ENCODE results near the gene SPRR2F.

Gene SPRR2F, protein sequence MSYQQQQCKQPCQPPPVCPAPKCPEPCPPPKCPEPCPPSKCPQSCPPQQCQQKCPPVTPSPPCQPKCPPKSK
- long read RNA-seq = 0 reads

DNA sequence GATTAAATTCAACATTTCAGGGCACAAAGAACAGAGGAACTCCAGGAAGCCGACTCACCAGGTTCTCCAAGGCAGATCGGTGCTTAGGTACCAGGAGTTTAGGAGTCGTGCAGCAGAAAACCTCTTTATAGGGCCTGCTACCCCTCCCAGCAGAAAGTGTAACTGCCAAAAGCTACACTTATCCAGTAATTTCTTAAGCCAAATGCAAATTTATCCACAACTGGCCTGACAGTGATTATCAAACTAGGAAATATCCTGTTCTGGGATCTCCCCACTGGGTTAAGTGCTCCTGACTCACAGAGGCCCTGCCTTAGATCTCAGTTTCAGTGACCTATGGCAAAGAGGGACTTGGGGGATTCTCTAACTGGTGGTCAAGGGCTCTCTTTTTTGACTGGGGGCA is at the start of gene SPRR2F:
Gene SPRR2F (minus strand): TSS at position 101 of the 400 bp plus-strand sequence. CDS start 783 bp downstream, outside the sequence.
- no peak for DNase-seq (ENCODE audit: low read depth in 1 of 2, low spot score in 1 of 2)
- TF ChIP-seq SPI1 (IDR thresholded peaks at IDR 0.05; ENCODE audit: borderline replicate concordance, low read depth) = no peak
- TF ChIP-seq, protein P1, sequence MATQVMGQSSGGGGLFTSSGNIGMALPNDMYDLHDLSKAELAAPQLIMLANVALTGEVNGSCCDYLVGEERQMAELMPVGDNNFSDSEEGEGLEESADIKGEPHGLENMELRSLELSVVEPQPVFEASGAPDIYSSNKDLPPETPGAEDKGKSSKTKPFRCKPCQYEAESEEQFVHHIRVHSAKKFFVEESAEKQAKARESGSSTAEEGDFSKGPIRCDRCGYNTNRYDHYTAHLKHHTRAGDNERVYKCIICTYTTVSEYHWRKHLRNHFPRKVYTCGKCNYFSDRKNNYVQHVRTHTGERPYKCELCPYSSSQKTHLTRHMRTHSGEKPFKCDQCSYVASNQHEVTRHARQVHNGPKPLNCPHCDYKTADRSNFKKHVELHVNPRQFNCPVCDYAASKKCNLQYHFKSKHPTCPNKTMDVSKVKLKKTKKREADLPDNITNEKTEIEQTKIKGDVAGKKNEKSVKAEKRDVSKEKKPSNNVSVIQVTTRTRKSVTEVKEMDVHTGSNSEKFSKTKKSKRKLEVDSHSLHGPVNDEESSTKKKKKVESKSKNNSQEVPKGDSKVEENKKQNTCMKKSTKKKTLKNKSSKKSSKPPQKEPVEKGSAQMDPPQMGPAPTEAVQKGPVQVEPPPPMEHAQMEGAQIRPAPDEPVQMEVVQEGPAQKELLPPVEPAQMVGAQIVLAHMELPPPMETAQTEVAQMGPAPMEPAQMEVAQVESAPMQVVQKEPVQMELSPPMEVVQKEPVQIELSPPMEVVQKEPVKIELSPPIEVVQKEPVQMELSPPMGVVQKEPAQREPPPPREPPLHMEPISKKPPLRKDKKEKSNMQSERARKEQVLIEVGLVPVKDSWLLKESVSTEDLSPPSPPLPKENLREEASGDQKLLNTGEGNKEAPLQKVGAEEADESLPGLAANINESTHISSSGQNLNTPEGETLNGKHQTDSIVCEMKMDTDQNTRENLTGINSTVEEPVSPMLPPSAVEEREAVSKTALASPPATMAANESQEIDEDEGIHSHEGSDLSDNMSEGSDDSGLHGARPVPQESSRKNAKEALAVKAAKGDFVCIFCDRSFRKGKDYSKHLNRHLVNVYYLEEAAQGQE (IDR thresholded peaks at IDR 0.05; ENCODE audit: insufficient replicate concordance, low read depth) = no peak
- TF ChIP-seq POLR2AphosphoS5 (IDR thresholded peaks at IDR 0.05; ENCODE audit: low read depth) = no peak
- no peak for TF ChIP-seq GABPA (IDR thresholded peaks at IDR 0.05; ENCODE audit: low read depth)
- TF ChIP-seq, protein P2, sequence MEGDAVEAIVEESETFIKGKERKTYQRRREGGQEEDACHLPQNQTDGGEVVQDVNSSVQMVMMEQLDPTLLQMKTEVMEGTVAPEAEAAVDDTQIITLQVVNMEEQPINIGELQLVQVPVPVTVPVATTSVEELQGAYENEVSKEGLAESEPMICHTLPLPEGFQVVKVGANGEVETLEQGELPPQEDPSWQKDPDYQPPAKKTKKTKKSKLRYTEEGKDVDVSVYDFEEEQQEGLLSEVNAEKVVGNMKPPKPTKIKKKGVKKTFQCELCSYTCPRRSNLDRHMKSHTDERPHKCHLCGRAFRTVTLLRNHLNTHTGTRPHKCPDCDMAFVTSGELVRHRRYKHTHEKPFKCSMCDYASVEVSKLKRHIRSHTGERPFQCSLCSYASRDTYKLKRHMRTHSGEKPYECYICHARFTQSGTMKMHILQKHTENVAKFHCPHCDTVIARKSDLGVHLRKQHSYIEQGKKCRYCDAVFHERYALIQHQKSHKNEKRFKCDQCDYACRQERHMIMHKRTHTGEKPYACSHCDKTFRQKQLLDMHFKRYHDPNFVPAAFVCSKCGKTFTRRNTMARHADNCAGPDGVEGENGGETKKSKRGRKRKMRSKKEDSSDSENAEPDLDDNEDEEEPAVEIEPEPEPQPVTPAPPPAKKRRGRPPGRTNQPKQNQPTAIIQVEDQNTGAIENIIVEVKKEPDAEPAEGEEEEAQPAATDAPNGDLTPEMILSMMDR (IDR thresholded peaks at IDR 0.05; ENCODE audit: insufficient read depth, low read length) = no peak
- H3K27ac ChIP-seq (replicated peaks) = no peak within 1 kb of the TSS
- no peak within 1 kb of the TSS for H3K4me3 ChIP-seq (replicated peaks; ENCODE audit: insufficient read depth, low read length)
- no peaks in the 10 kb centered on the region for H3K27me3 ChIP-seq (ENCODE audit: insufficient read depth, poor library complexity, severe bottlenecking)

DNA sequence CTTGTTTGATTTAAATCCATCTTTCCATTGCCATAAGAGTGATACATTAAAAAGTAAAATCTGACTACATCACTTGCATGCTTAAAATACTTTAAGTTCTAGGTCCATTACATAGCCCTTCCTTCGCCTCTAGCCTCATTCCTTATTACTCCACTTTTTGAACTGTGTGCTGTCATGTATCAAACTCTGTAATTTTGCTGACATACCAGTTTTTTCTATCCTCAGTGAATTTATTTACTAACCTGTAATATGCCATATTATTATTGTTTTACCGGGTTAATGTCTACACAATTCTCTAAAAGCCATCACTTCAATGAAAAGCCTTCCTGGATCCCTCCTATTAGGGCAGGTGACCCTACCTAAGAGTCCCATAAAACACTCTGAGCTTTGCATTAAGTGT is 42.2 kb upstream of the SPRR2F start:
- Histone ChIP-seq H3K27ac (replicated peaks) (no peak overlapping the region), H3K27me3 (ENCODE audit: insufficient read depth, poor library complexity, severe bottlenecking) (no peaks in the 10 kb centered on the region), H3K4me3 (replicated peaks; ENCODE audit: insufficient read depth, low read length) (no peak overlapping the region)
- TF ChIP-seq SPI1 (IDR thresholded peaks at IDR 0.05; ENCODE audit: borderline replicate concordance, low read depth) (no peak), GABPA (IDR thresholded peaks at IDR 0.05; ENCODE audit: low read depth) (no peak), POLR2AphosphoS5 (IDR thresholded peaks at IDR 0.05; ENCODE audit: low read depth) (no peak)
- TF ChIP-seq, protein P1 (IDR thresholded peaks at IDR 0.05; ENCODE audit: insufficient replicate concordance, low read depth) = no peak
- TF ChIP-seq, protein P2 (IDR thresholded peaks at IDR 0.05; ENCODE audit: insufficient read depth, low read length) = no peak
- no peak for DNase-seq (ENCODE audit: low read depth in 1 of 2, low spot score in 1 of 2)

DNA sequence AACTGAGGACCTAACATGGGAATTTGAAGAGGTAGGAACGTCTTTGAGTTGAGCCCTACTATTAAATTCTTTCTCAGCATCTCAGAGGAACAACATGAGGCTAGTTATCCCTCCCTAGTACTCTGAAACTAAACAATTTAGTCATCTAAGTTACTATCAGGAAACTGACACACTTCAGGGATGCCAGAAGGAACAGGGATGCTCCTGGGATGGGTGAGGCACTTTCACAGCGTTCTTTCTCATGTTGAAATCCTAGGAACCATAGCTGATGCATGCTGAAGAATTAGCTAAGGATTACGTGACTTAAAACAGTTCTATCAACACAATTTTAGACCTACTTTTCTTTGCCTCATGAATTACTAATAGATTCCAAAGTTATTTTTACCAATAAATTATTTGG is 39.2 kb upstream of the SPRR2F start:
- no peak for DNase-seq (ENCODE audit: low read depth in 1 of 2, low spot score in 1 of 2)
- Histone ChIP-seq H3K27ac (replicated peaks) (no peak overlapping the region), H3K27me3 (ENCODE audit: insufficient read depth, poor library complexity, severe bottlenecking) (no peaks in the 10 kb centered on the region), H3K4me3 (replicated peaks; ENCODE audit: insufficient read depth, low read length) (no peak overlapping the region)
- no peak for TF ChIP-seq POLR2AphosphoS5 (IDR thresholded peaks at IDR 0.05; ENCODE audit: low read depth)

DNA sequence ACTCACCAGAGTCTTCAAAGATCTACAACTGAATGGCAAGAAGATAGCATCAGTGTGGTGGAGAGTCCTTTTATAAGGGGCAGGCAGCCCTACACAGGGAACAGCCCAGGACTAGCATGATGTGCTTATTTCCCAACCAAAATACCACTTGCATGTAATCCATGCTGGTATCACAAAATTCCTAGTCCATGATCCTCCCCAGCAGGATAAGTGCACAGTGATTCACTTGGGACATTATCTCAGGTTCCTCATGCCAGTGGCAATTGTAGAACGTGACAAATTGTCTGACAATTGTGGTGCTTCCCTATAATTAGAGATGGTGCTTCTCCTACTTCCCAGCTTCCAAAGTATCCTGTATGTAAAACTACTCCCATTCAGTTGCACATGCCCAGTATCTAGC is 37.5 kb upstream of the SPRR2F start, which contains the start of gene SPRR2G:
Gene SPRR2G (minus strand): TSS at position 45 of the 400 bp plus-strand sequence. CDS start 780 bp downstream, outside the sequence.
- DNase-seq (ENCODE audit: low read depth in 1 of 2, low spot score in 1 of 2) = no peak
- Histone ChIP-seq H3K27me3 (ENCODE audit: insufficient read depth, poor library complexity, severe bottlenecking) (no peaks in the 10 kb centered on the region), H3K4me3 (replicated peaks; ENCODE audit: insufficient read depth, low read length) (no peak within 1 kb of the TSS), H3K27ac (replicated peaks) (no peak within 1 kb of the TSS)
- TF ChIP-seq, protein P2 (IDR thresholded peaks at IDR 0.05; ENCODE audit: insufficient read depth, low read length) = no peak
- no peak for TF ChIP-seq SPI1 (IDR thresholded peaks at IDR 0.05; ENCODE audit: borderline replicate concordance, low read depth)
